A549 (cell line): Measurements from ENCODE around the gene PTCD2. TPM values are rescaled to one million over a fixed set of nuclear protein-coding genes. Genes with fewer than 3 reads are reported as not detected.

Experiments
- ATAC-seq, 2 experiments: fragments of 200-7000 bp in 1 of 2; fragments of >200 bp in 1 of 2; cut with Nextera tagmentation in 1 of 2; cut with Tn5 transposase in 1 of 2; 3 replicates each; pipeline versions ENCODE4 v1.8.0 to v1.9.1; 2018 to 2020; ENCODE audit warnings: mild to moderate bottlenecking in 1 of 2, moderate library complexity in 1 of 2
- CTCF ChIA-PET: fragments of 300-600 bp; sonication (Branson Sonifier 250); formaldehyde crosslinking; extraction: SDS; loops from one replicate; lab custom pipeline; 2021; ENCODE audit warnings: antibody characterized with exemption, inconsistent platforms; lab: Yijun Ruan, JAX
- POLR2A ChIA-PET: fragments of 350-600 bp; formaldehyde crosslinking; extraction: SDS; loops from one replicate; lab custom pipeline; 2021; ENCODE audit warnings: antibody characterized with exemption, inconsistent platforms; lab: Yijun Ruan, JAX
- DNase-seq, 2 experiments: peaks; one replicate each; pipeline versions ENCODE4 v3.0.0 to v3.0.0-alpha.2; 2011 to 2016; ENCODE audit warnings: low read depth in 1 of 2, low spot score in 1 of 2
- FAIRE-seq: peaks from 2 replicates; lab custom pipeline; 2011; peaks lifted over from hg19 to GRCh38; lab: Jason Lieb, UNC
- H3K27ac ChIP-seq, 2 experiments: fragments of >200 bp; sonication (Bioruptor Twin); formaldehyde crosslinking; 3 replicates each; pipeline ENCODE4 v1.5.1; 2016 to 2017
- H3K4me1 ChIP-seq: fragments of >200 bp; sonication (Bioruptor Twin); formaldehyde crosslinking; 3 replicates; pipeline ENCODE4 v1.6.1; 2016
- H3K4me2 ChIP-seq: fragments of >200 bp; sonication (Bioruptor Twin); formaldehyde crosslinking; 3 replicates; pipeline ENCODE4 v1.6.1; 2016
- H3K4me3 ChIP-seq: fragments of >200 bp; sonication (Bioruptor Twin); formaldehyde crosslinking; 3 replicates; pipeline ENCODE4 v1.5.1; 2016
- H3K9me3 ChIP-seq: fragments of >200 bp; sonication (Bioruptor Twin); formaldehyde crosslinking; 3 replicates; pipeline ENCODE4 v1.6.1; 2016
- BCL3 ChIP-seq: fragments of >200 bp; sonication (Bioruptor Twin); formaldehyde crosslinking; IDR thresholded peaks from 3 replicates; pipeline ENCODE4 v1.6.1; 2016
- CBX2 ChIP-seq: fragments of 200-600 bp; sonication (generic); IDR thresholded peaks from 2 replicates; pipeline ENCODE4 v1.6.1; 2016; ENCODE audit warnings: low read depth, mild to moderate bottlenecking, borderline replicate concordance
- CBX8 ChIP-seq: fragments of 200-600 bp; sonication (generic); IDR thresholded peaks from 2 replicates; pipeline ENCODE4 v1.6.1; 2016
- CEBPB ChIP-seq, 2 experiments: fragments of >200 bp in 1 of 2; sonication (Bioruptor Twin) in 1 of 2; formaldehyde crosslinking in 1 of 2; IDR thresholded peaks; 2 replicates each; pipeline ENCODE4 v1.6.1; 2012 to 2016
- CTCF ChIP-seq: fragments of >200 bp; sonication (Bioruptor Twin); formaldehyde crosslinking; IDR thresholded peaks from 3 replicates; pipeline ENCODE4 v1.5.1; 2016
- EHMT2 ChIP-seq: fragments of 200-600 bp; sonication (generic); IDR thresholded peaks from 2 replicates; pipeline ENCODE4 v1.6.1; 2016; ENCODE audit warnings: antibody characterized with exemption, low read depth, mild to moderate bottlenecking, moderate library complexity
- EP300 ChIP-seq, 2 experiments: fragments of >200 bp; sonication (Bioruptor Twin); formaldehyde crosslinking; IDR thresholded peaks; 2 replicates in 1 of 2; 3 replicates in 1 of 2; pipeline ENCODE4 v1.6.1; 2016 to 2017
- HOXB13 ChIP-seq: fragments of 250-450 bp; sonication (Bioruptor Pico); IDR thresholded peaks from 2 replicates; pipeline ENCODE4 v1.5.0; 2020; ENCODE audit warnings: low read depth, mild to moderate bottlenecking, moderate library complexity
- KDM1A ChIP-seq: fragments of 200-600 bp; sonication (generic); IDR thresholded peaks from 2 replicates; pipeline ENCODE4 v1.6.1; 2016; ENCODE audit warnings: low read depth, mild to moderate bottlenecking
- KDM5A ChIP-seq: fragments of 200-600 bp; sonication (generic); IDR thresholded peaks from 2 replicates; pipeline ENCODE4 v1.6.1; 2016; ENCODE audit warnings: antibody characterized with exemption, mild to moderate bottlenecking
- MAX ChIP-seq: IDR thresholded peaks from 2 replicates; pipeline ENCODE4 v1.6.1; 2012
- PHF8 ChIP-seq: fragments of 200-600 bp; sonication (generic); IDR thresholded peaks from 2 replicates; pipeline ENCODE4 v1.6.1; 2016; ENCODE audit warnings: low read depth, mild to moderate bottlenecking, antibody characterized with exemption, moderate library complexity, borderline replicate concordance
- POLR2AphosphoS2 ChIP-seq: conservative IDR thresholded peaks from 2 replicates; pipeline ENCODE4 v1.6.1; 2012; ENCODE audit warnings: low read length, improper control_type of control experiment, inconsistent platforms
- RAD21 ChIP-seq, 2 experiments: fragments of >200 bp in 1 of 2; sonication (Bioruptor Twin) in 1 of 2; formaldehyde crosslinking in 1 of 2; IDR thresholded peaks in 1 of 2; conservative IDR thresholded peaks in 1 of 2; 2 replicates in 1 of 2; 3 replicates in 1 of 2; pipeline ENCODE4 v1.6.1; 2012 to 2018; ENCODE audit warnings: inconsistent platforms in 1 of 2
- REST ChIP-seq: fragments of 200-600 bp; sonication (generic); IDR thresholded peaks from 2 replicates; pipeline ENCODE4 v1.6.1; 2016; ENCODE audit warnings: antibody characterized with exemption, mild to moderate bottlenecking, moderate library complexity
- RFX5 ChIP-seq: fragments of 450-650 bp; IDR thresholded peaks from 2 replicates; pipeline ENCODE4 v1.7.1; 2014; ENCODE audit warnings: antibody characterized with exemption, mild to moderate bottlenecking, moderate library complexity
- RNF2 ChIP-seq: fragments of 200-600 bp; sonication (generic); IDR thresholded peaks from 2 replicates; pipeline ENCODE4 v1.6.1; 2016; ENCODE audit warnings: low read depth, mild to moderate bottlenecking, antibody characterized with exemption, moderate library complexity, borderline replicate concordance
- SMC3 ChIP-seq: fragments of >200 bp; sonication (Bioruptor Twin); formaldehyde crosslinking; IDR thresholded peaks from 3 replicates; pipeline ENCODE4 v1.6.1; 2018; ENCODE audit warnings: inconsistent platforms
- SREBF2 ChIP-seq: fragments of 450-650 bp; IDR thresholded peaks from 2 replicates; pipeline ENCODE4 v1.6.1; 2014; ENCODE audit warnings: mild to moderate bottlenecking, moderate library complexity
- TFCP2L1 ChIP-seq: fragments of 250-450 bp; sonication (Bioruptor Pico); IDR thresholded peaks from 2 replicates; pipeline ENCODE4 v1.5.0; 2021; ENCODE audit warnings: mild to moderate bottlenecking
- WGBS: methylation state at CpG from one replicate; pipeline ENCODE4 v1.1.6; 2017; ENCODE audit errors: missing lambda C conversion rate; 5-methylcytosine and 5-hydroxymethylcytosine counted together
- polyA plus RNA-seq, 4 experiments: library from polyadenylated mRNA; depleted of rRNA in 3 of 4; stranded (reverse); fragments of >200 nt; fragmentation: RNase III in 1 of 4; extraction: RNeasy Plus Mini Kit Qiagen cat#74134 plus additional on column Dnase treatment in 1 of 4; gene quantifications; 2 replicates in 3 of 4; 3 replicates in 1 of 4; pipeline ENCODE4 v1.2.3, GENCODE V29; 2011 to 2017

PTCD2 gene
- polyA plus RNA-seq, 2 of the 4 experiments (the other 2 are of a cell fraction), result 13.2 to 31.1 TPM

- H3K27ac ChIP-seq, result no peak overlapping the region
- peaks cover 16% of the 10 kb centered on the region; the same call in 2 of the 3 replicates for H3K4me1 ChIP-seq
- POLR2A ChIA-PET, result no interaction called here
- no peaks in the 10 kb centered on the region for H3K9me3 ChIP-seq
- CTCF ChIA-PET, result no interaction called here
- 98% methylated on average over 1 of the region's 1 CpG for WGBS
- no peak overlapping the region for H3K4me2 ChIP-seq
- DNase-seq (no peak), FAIRE-seq (no peak), ATAC-seq (no peak)
- no peak overlapping the region for H3K4me3 ChIP-seq
- TF ChIP-seq CBX2 (no peak), BCL3 (no peak), POLR2AphosphoS2 (no peak), KDM1A (no peak), MAX (no peak), RAD21 (conservative IDR thresholded peaks at IDR 0.05 in 1 of 2, IDR thresholded peaks at IDR 0.05 in 1 of 2) (no peak), RFX5 (no peak), CEBPB (IDR thresholded peaks at IDR 0.05) (no peak), CBX8 (no peak), PHF8 (no peak), SREBF2 (no peak), TFCP2L1 (CRISPR knock-in tag) (no peak), RNF2 (no peak), HOXB13 (CRISPR knock-in tag) (no peak), SMC3 (no peak), KDM5A (no peak), REST (no peak), EHMT2 (no peak), EP300 (IDR thresholded peaks at IDR 0.05) (no peak)
Observed at GRCh38 chr5:72313141-72313540, 7.0 kb upstream of the PTCD2 start.

GRCh38 chr5:72314571-72315172 lies 5.5 kb upstream of the PTCD2 start:
- ATAC-seq, result peak; percentile 82 to 84; a peak in 5 of 6 replicates
- Histone ChIP-seq H3K4me3 (no peak overlapping the region), H3K4me1 (peaks cover 16% of the 10 kb centered on the region; the same call in 2 of the 3 replicates), H3K9me3 (no peaks in the 10 kb centered on the region), H3K4me2 (peak overlapping the region; percentile 14), H3K27ac (no peak overlapping the region)
- 75% methylated on average over 3 of the region's 3 CpGs for WGBS
- peak; percentile 58 to 68 for DNase-seq
- ChIA-PET POLR2A (interaction anchor here (1.5 kb wide), 1 partner anchor 33 kb away, joined by 4 read pairs; no protein-coding TSS in a partner anchor), CTCF (interaction anchor here (0.7 to 1.5 kb wide), 3 partner anchors 9 to 196 kb away, joined by 3 to 5 read pairs (median 5); no protein-coding TSS in a partner anchor)
- TF ChIP-seq CTCF (peak; percentile 20; the same call in 1 of the 3 replicates), SREBF2 (no peak)
- FAIRE-seq, result no peak
